ENCODE measurements around the gene ZC3H13. TPM values are rescaled to one million over a fixed set of nuclear protein-coding genes. Genes with fewer than 3 reads are reported as not detected.
A peak's percentile ranks its signal among the peaks of the same experiment; 100 is the strongest.

Gene ZC3H13
- total and polyA plus RNA-seq, 2 experiments from 2014 or later = 15.6 to 50.7 TPM

DNA sequence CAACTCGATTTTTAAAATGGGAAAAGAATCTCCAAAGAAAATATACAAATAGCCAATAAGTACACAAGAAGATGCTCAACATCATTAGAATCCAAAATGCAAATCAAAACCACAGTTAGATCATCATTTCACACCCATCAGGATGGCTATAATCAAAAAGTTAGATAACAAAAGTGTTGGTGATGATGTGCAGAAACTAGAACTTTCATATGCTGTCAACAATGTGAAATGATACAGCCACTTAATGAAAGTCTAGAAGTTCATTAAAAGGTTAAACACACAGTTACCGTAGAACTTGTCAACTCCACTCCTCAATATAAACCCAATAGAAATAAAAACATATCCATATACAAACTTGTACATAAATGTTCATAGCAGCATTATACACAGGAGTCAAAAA lies 11.8 kb downstream of the ZC3H13 start:
- TF ChIP-seq EZH2phosphoT487 (IDR thresholded peaks at IDR 0.05; ENCODE audit: insufficient read depth, low read depth) (no peak), EZH2 (IDR thresholded peaks at IDR 0.05; ENCODE audit: insufficient read depth, poor library complexity, severe bottlenecking) (no peak)
- no peak overlapping the region for H3K9ac ChIP-seq
- peak overlapping the region; percentile 48 for H3K27ac ChIP-seq
- no peak for DNase-seq
- 56 to 75% methylated on average over 2 of the region's 2 CpGs for WGBS, 2 experiments (ENCODE audit: low coverage in 1 of 2, low lambda C conversion rate in 2 of 2, missing lambda C conversion rate in 2 of 2)
- peak overlapping the region; percentile 6; the same call in 1 of the 2 replicates for H3K4me3 ChIP-seq
- peaks cover 31% of the 10 kb centered on the region for H3K4me1 ChIP-seq (ENCODE audit: insufficient read depth)
- no peaks in the 10 kb centered on the region for H3K9me2 ChIP-seq (ENCODE audit: insufficient read depth)
- H3K27me3 ChIP-seq (replicated peaks; ENCODE audit: insufficient read depth) = no peaks in the 10 kb centered on the region
- no peaks in the 10 kb centered on the region for H3K9me3 ChIP-seq (ENCODE audit: low read depth)
- H3K36me3 ChIP-seq (ENCODE audit: low read depth) = peaks cover 13% of the 10 kb centered on the region
- no peaks in the 10 kb centered on the region for H4K20me1 ChIP-seq (ENCODE audit: insufficient read depth)
- no peak overlapping the region for H2AFZ ChIP-seq
- in situ Hi-C loops (cut with MboI) = no loop called here
- peaks cover 28% of the 10 kb centered on the region for H3F3A ChIP-seq (ENCODE audit: insufficient read depth)
- H3K79me2 ChIP-seq (ENCODE audit: insufficient read depth) = peaks cover 88% of the 10 kb centered on the region
- peak overlapping the region; percentile 50 for H3K4me2 ChIP-seq (ENCODE audit: unreplicated experiment)

DNA sequence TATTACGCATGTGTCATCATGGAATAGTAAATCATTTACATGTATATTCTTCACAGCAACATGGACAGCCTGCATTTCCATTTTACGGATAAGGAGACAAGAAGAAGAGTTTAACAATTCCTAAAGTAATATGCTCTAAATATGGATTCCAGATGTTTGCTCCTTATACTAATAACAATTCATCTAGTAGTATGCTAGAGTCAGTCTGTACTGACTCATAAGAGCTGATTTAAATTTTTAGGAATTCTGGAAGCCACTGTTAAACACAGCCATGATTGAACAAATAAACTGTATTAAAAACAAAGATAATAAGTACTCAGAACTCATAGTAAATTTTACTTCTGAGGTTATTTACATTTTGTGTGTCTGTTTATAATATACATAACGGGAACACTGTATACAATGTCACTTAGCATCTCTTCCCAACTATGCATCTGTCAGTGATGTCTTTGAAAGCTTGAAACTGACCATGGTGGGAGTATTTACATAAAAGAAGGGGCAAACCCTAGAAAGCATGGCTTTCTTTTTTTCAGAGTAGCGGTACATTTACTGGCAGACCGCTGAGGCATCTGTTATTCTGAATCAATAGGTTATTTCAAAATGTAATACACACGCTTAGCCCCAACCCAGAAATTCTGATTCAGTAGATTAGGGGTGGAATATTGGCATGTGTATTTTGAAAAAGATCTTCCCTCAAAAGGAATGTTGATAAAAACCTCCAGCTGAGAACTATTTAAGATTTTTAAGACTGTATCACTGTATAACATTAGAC lies 12.9 kb downstream of the ZC3H13 start:
- DNase-seq = peak; percentile 47
- Histone ChIP-seq H3K27ac (peak overlapping the region; percentile 3; the same call in 1 of the 2 replicates), H4K20me1 (ENCODE audit: insufficient read depth) (no peaks in the 10 kb centered on the region), H3K9ac (no peak overlapping the region), H3K9me3 (ENCODE audit: low read depth) (no peaks in the 10 kb centered on the region), H3K4me2 (ENCODE audit: unreplicated experiment) (peak overlapping the region; percentile 44), H3F3A (ENCODE audit: insufficient read depth) (peaks cover 28% of the 10 kb centered on the region), H3K27me3 (replicated peaks; ENCODE audit: insufficient read depth) (no peaks in the 10 kb centered on the region), H2AFZ (no peak overlapping the region), H3K4me1 (ENCODE audit: insufficient read depth) (peaks cover 31% of the 10 kb centered on the region), H3K79me2 (ENCODE audit: insufficient read depth) (peaks cover 88% of the 10 kb centered on the region), H3K36me3 (ENCODE audit: low read depth) (peaks cover 14% of the 10 kb centered on the region), H3K9me2 (ENCODE audit: insufficient read depth) (no peaks in the 10 kb centered on the region), H3K4me3 (no peak overlapping the region)
- TF ChIP-seq EZH2 (IDR thresholded peaks at IDR 0.05; ENCODE audit: insufficient read depth, poor library complexity, severe bottlenecking) = no peak
- no peak for TF ChIP-seq EZH2phosphoT487 (IDR thresholded peaks at IDR 0.05; ENCODE audit: insufficient read depth, low read depth)
- 84% methylated on average over 6 of the region's 6 CpGs for WGBS, 2 experiments (ENCODE audit: low coverage in 1 of 2, low lambda C conversion rate in 2 of 2, missing lambda C conversion rate in 2 of 2)
- in situ Hi-C loops (cut with MboI) = no loop called here

DNA sequence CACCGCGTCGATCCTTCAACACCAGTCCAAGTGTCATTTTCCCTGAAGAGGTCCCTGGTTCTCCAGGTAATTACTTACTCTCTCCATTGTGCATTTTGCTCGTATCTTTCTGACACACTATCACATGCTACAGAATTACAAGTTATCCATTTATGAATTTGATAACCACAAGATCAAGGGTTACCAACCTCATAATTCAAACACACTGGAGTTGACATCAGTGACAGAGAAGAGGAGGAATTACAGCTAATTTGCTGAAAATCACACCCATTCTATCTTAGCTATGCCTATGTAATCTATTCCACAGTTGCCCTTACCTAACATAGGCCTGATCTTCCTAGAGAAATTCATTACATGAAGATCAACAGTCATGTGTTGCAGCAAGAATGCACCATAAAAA lies 14.2 kb downstream of the ZC3H13 start:
- no peak overlapping the region for H3K27ac ChIP-seq
- H3K4me3 ChIP-seq = no peak overlapping the region
- DNase-seq = no peak
- H4K20me1 ChIP-seq (ENCODE audit: insufficient read depth) = no peaks in the 10 kb centered on the region
- TF ChIP-seq EZH2phosphoT487 (IDR thresholded peaks at IDR 0.05; ENCODE audit: insufficient read depth, low read depth) = no peak
- TF ChIP-seq EZH2 (IDR thresholded peaks at IDR 0.05; ENCODE audit: insufficient read depth, poor library complexity, severe bottlenecking) = no peak
- H2AFZ ChIP-seq = no peak overlapping the region
- no peak overlapping the region for H3K9ac ChIP-seq
- in situ Hi-C loops (cut with MboI) = no loop called here
- 98 to 100% methylated on average over 4 of the region's 4 CpGs for WGBS, 2 experiments (ENCODE audit: low coverage in 1 of 2, low lambda C conversion rate in 2 of 2, missing lambda C conversion rate in 2 of 2)
- H3K9me2 ChIP-seq (ENCODE audit: insufficient read depth) = no peaks in the 10 kb centered on the region
- peaks cover 31% of the 10 kb centered on the region for H3K4me1 ChIP-seq (ENCODE audit: insufficient read depth)
- H3F3A ChIP-seq (ENCODE audit: insufficient read depth) = peaks cover 28% of the 10 kb centered on the region
- H3K9me3 ChIP-seq (ENCODE audit: low read depth) = no peaks in the 10 kb centered on the region
- no peaks in the 10 kb centered on the region for H3K27me3 ChIP-seq (replicated peaks; ENCODE audit: insufficient read depth)
- peaks cover 23% of the 10 kb centered on the region for H3K36me3 ChIP-seq (ENCODE audit: low read depth)
- H3K79me2 ChIP-seq (ENCODE audit: insufficient read depth) = peaks cover 88% of the 10 kb centered on the region
- no peak overlapping the region for H3K4me2 ChIP-seq (ENCODE audit: unreplicated experiment)

DNA sequence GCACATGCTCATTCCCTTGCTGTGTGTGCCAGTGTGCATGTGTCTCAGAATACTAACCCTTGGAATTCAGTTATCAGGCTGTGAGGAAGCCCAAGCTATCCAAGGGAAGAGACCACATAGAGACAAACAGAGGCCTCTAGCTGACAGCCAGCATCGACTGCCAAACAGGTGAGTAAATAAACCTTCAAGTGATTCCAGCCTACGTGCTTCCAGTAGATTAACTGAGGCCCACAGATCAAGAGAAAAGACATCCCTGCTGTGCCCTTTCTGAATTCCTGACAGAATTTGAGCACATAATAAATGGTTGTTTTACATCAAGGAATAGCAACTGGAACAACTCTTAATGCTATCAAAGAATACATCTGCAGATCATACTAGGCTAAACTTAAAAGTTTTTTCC lies 17.5 kb downstream of the ZC3H13 start:
- Histone ChIP-seq H3K9ac (no peak overlapping the region), H3K4me2 (ENCODE audit: unreplicated experiment) (no peak overlapping the region), H3K27ac (no peak overlapping the region), H3K36me3 (ENCODE audit: low read depth) (peaks cover 22% of the 10 kb centered on the region), H3F3A (ENCODE audit: insufficient read depth) (peaks cover 15% of the 10 kb centered on the region), H4K20me1 (ENCODE audit: insufficient read depth) (no peaks in the 10 kb centered on the region), H3K9me2 (ENCODE audit: insufficient read depth) (no peaks in the 10 kb centered on the region), H3K9me3 (ENCODE audit: low read depth) (no peaks in the 10 kb centered on the region), H3K4me1 (ENCODE audit: insufficient read depth) (peaks cover 10% of the 10 kb centered on the region), H2AFZ (no peak overlapping the region), H3K4me3 (no peak overlapping the region), H3K27me3 (replicated peaks; ENCODE audit: insufficient read depth) (no peaks in the 10 kb centered on the region), H3K79me2 (ENCODE audit: insufficient read depth) (peaks cover 97% of the 10 kb centered on the region)
- 97 to 98% methylated on average over 2 of the region's 2 CpGs for WGBS, 2 experiments (ENCODE audit: low coverage in 1 of 2, low lambda C conversion rate in 2 of 2, missing lambda C conversion rate in 2 of 2)
- DNase-seq = no peak
- in situ Hi-C loops (cut with MboI) = no loop called here
- TF ChIP-seq EZH2phosphoT487 (IDR thresholded peaks at IDR 0.05; ENCODE audit: insufficient read depth, low read depth) (no peak), EZH2 (IDR thresholded peaks at IDR 0.05; ENCODE audit: insufficient read depth, poor library complexity, severe bottlenecking) (no peak)

Data from GM23248 (cell line).